ENCODE measurements around the gene OR10AD1.

DNA sequence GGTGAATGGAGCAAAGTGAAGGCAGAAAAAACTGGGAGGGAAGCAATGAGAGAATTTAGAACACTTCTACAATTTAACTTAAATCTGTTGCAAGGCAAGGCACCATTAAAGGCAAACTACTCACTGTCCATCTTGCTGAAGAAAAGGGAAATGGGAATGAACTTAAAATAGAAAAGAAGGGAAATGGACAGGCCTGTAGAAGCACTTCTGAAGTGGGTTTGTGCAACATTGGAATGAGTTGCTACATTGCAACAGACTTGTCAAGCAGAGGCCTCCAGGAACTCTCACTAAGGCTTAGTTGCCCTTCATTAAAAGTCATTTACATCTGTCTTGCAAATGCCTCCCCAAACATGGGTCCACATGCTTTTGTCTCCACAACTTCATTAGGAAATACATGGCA lies 13.7 kb upstream of the OR10AD1 start:
- no peak for TF ChIP-seq NFIC (IDR thresholded peaks at IDR 0.05)
- TF ChIP-seq YY1 (IDR thresholded peaks at IDR 0.05; ENCODE audit: low read depth), result no peak
- no peak for TF ChIP-seq EP300 (IDR thresholded peaks at IDR 0.05; ENCODE audit: borderline replicate concordance)
- TF ChIP-seq, protein P1, sequence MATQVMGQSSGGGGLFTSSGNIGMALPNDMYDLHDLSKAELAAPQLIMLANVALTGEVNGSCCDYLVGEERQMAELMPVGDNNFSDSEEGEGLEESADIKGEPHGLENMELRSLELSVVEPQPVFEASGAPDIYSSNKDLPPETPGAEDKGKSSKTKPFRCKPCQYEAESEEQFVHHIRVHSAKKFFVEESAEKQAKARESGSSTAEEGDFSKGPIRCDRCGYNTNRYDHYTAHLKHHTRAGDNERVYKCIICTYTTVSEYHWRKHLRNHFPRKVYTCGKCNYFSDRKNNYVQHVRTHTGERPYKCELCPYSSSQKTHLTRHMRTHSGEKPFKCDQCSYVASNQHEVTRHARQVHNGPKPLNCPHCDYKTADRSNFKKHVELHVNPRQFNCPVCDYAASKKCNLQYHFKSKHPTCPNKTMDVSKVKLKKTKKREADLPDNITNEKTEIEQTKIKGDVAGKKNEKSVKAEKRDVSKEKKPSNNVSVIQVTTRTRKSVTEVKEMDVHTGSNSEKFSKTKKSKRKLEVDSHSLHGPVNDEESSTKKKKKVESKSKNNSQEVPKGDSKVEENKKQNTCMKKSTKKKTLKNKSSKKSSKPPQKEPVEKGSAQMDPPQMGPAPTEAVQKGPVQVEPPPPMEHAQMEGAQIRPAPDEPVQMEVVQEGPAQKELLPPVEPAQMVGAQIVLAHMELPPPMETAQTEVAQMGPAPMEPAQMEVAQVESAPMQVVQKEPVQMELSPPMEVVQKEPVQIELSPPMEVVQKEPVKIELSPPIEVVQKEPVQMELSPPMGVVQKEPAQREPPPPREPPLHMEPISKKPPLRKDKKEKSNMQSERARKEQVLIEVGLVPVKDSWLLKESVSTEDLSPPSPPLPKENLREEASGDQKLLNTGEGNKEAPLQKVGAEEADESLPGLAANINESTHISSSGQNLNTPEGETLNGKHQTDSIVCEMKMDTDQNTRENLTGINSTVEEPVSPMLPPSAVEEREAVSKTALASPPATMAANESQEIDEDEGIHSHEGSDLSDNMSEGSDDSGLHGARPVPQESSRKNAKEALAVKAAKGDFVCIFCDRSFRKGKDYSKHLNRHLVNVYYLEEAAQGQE (IDR thresholded peaks at IDR 0.05; ENCODE audit: low read depth), result no peak
- TF ChIP-seq ZBTB7A (IDR thresholded peaks at IDR 0.05; ENCODE audit: low read depth), result no peak
- TF ChIP-seq FOXM1 (IDR thresholded peaks at IDR 0.05; ENCODE audit: borderline replicate concordance, low read depth), result no peak
- no peak for TF ChIP-seq MAX (IDR thresholded peaks at IDR 0.05)
- TF ChIP-seq EGR1 (IDR thresholded peaks at IDR 0.05), result no peak
- no peak for TF ChIP-seq TCF12 (IDR thresholded peaks at IDR 0.05; ENCODE audit: low read depth)
- TF ChIP-seq CEBPB (IDR thresholded peaks at IDR 0.05), result no peak

Measured in Ishikawa (cell line).